ENCODE results near the gene SMAD4. TPM values are rescaled to one million over a fixed set of nuclear protein-coding genes. Genes with fewer than 3 reads are reported as not detected.

SMAD4 gene
- total RNA-seq, 2 experiments from 2014 or later, result 80.3 to 83.8 TPM

- peak overlapping the region; percentile 83 for H3K27ac Mint-ChIP-seq
- H3K36me3 Mint-ChIP-seq (ENCODE audit: low read depth), result peaks cover 50% of the 10 kb centered on the region
- H3K4me1 Mint-ChIP-seq, result peaks cover 71% of the 10 kb centered on the region
- no peaks in the 10 kb centered on the region for H3K9me3 Mint-ChIP-seq
- H3K4me3 Mint-ChIP-seq, result peak overlapping the region; percentile 98
- no peaks in the 10 kb centered on the region for H3K27me3 Mint-ChIP-seq
- CTCF ChIA-PET, result interaction anchor here (0.7 to 3.2 kb wide), 9 partner anchors 10 to 210 kb away, joined by 3 to 12 read pairs (median 4); partner anchors contain the start of gene ME2
- POLR2A ChIA-PET, result interaction anchor here (1.0 to 6.4 kb wide), 25 partner anchors 8 to 210 kb away, joined by 3 to 120 read pairs (median 6); partner anchors contain the start of genes ELAC1, ME2, MEX3C and MRO
- DNase-seq, result peak; percentile 69
Observed at GRCh38 chr18:51030537-51031258, 685 bp downstream of the SMAD4 start.

GRCh38 chr18:51032193-51032592 lies 2.2 kb downstream of the SMAD4 start:
- ChIA-PET CTCF (interaction anchor here (1.2 to 1.5 kb wide), 4 partner anchors 9 to 65 kb away, joined by 3 to 5 read pairs (median 4); partner anchors contain the start of gene ELAC1), POLR2A (interaction anchor here (0.5 to 6.4 kb wide), 7 partner anchors 12 to 180 kb away, joined by 3 to 120 read pairs (median 33); partner anchors contain the start of genes ELAC1, ME2 and MEX3C)
- peak overlapping the region; percentile 47 for H3K27ac Mint-ChIP-seq

GRCh38 chr18:51037230-51037629 lies 7.2 kb downstream of the SMAD4 start:
- H3K27me3 Mint-ChIP-seq, result no peaks in the 10 kb centered on the region
- ChIA-PET POLR2A (interaction anchor here (0.6 to 2.8 kb wide), 3 partner anchors 7 to 159 kb away, joined by 3 to 25 read pairs (median 4); partner anchors contain the start of genes ME2 and SMAD4), CTCF (interaction anchor here (1.6 kb wide), 1 partner anchor 14 kb away, joined by 5 read pairs; no protein-coding TSS in a partner anchor)
- no peak overlapping the region for H3K4me3 Mint-ChIP-seq
- H3K9me3 Mint-ChIP-seq, result no peaks in the 10 kb centered on the region
- peaks cover 70% of the 10 kb centered on the region for H3K4me1 Mint-ChIP-seq
- no peak for DNase-seq
- peaks cover 40% of the 10 kb centered on the region for H3K36me3 Mint-ChIP-seq (ENCODE audit: low read depth)
- H3K27ac Mint-ChIP-seq, result no peak overlapping the region

More at GRCh38 chr18:51032193-51032592, 2.2 kb downstream of the SMAD4 start:
- no peak for DNase-seq
- H3K4me1 Mint-ChIP-seq, result peaks cover 76% of the 10 kb centered on the region
- peaks cover 52% of the 10 kb centered on the region for H3K36me3 Mint-ChIP-seq (ENCODE audit: low read depth)
- H3K27me3 Mint-ChIP-seq, result no peaks in the 10 kb centered on the region
- peak overlapping the region; percentile 98 for H3K4me3 Mint-ChIP-seq
- H3K9me3 Mint-ChIP-seq, result no peaks in the 10 kb centered on the region

- Mint-ChIP-seq H3K27ac (no peak overlapping the region), H3K9me3 (no peaks in the 10 kb centered on the region), H3K27me3 (no peaks in the 10 kb centered on the region), H3K36me3 (ENCODE audit: low read depth) (peaks cover 33% of the 10 kb centered on the region), H3K4me3 (no peak overlapping the region), H3K4me1 (peaks cover 65% of the 10 kb centered on the region)
- DNase-seq, result no peak
- ChIA-PET POLR2A (interaction anchor here (1.1 to 2.8 kb wide), 3 partner anchors 8 to 160 kb away, joined by 4 to 25 read pairs (median 4); partner anchors contain the start of genes ELAC1, ME2 and SMAD4), CTCF (interaction anchor here (1.0 kb wide), 1 partner anchor 14 kb away, joined by 3 read pairs; no protein-coding TSS in a partner anchor)
Observed at GRCh38 chr18:51038110-51038509, 8.1 kb downstream of the SMAD4 start.

GRCh38 chr18:51039138-51040112 lies 9.4 kb downstream of the SMAD4 start:
- Mint-ChIP-seq H3K36me3 (ENCODE audit: low read depth) (peaks cover 26% of the 10 kb centered on the region), H3K4me1 (peaks cover 56% of the 10 kb centered on the region), H3K27ac (no peak overlapping the region), H3K9me3 (no peaks in the 10 kb centered on the region), H3K4me3 (no peak overlapping the region), H3K27me3 (no peaks in the 10 kb centered on the region)
- DNase-seq, result no peak
- CTCF ChIA-PET, result interaction anchor here (1.5 kb wide), 1 partner anchor 12 kb away, joined by 5 read pairs; no protein-coding TSS in a partner anchor
- POLR2A ChIA-PET, result interaction anchor here (0.9 to 2.8 kb wide), 3 partner anchors 9 to 71 kb away, joined by 3 to 25 read pairs (median 4); partner anchors contain the start of genes ELAC1 and SMAD4

GRCh38 chr18:51041677-51042352 lies 11.8 kb downstream of the SMAD4 start:
- no peaks in the 10 kb centered on the region for H3K9me3 Mint-ChIP-seq
- peaks cover 15% of the 10 kb centered on the region for H3K36me3 Mint-ChIP-seq (ENCODE audit: low read depth)
- H3K27ac Mint-ChIP-seq, result no peak overlapping the region
- no peak for DNase-seq
- ChIA-PET POLR2A (interaction anchor here (1.0 to 4.4 kb wide), 2 partner anchors 9 to 11 kb away, joined by 4 to 25 read pairs; partner anchors contain the start of gene SMAD4), CTCF (interaction anchor here (1.1 to 1.7 kb wide), 2 partner anchors 9 to 10 kb away, joined by 5 to 12 read pairs; no protein-coding TSS in a partner anchor)
- H3K4me1 Mint-ChIP-seq, result peaks cover 49% of the 10 kb centered on the region
- no peaks in the 10 kb centered on the region for H3K27me3 Mint-ChIP-seq
- H3K4me3 Mint-ChIP-seq, result no peak overlapping the region

- ChIA-PET CTCF (interaction anchor here (0.6 to 1.1 kb wide), 2 partner anchors 9 to 225 kb away, joined by 3 read pairs; partner anchors contain the start of gene MRO), POLR2A (interaction anchor here (4.4 kb wide), 1 partner anchor 14 kb away, joined by 25 read pairs; the partner anchor contains the start of gene SMAD4)
- Mint-ChIP-seq H3K4me3 (no peak overlapping the region), H3K27ac (no peak overlapping the region), H3K36me3 (ENCODE audit: low read depth) (peaks cover 26% of the 10 kb centered on the region), H3K9me3 (no peaks in the 10 kb centered on the region), H3K4me1 (peaks cover 28% of the 10 kb centered on the region), H3K27me3 (no peaks in the 10 kb centered on the region)
- DNase-seq, result no peak
Observed at GRCh38 chr18:51044928-51045585, 15.0 kb downstream of the SMAD4 start.

- POLR2A ChIA-PET, result no interaction called here
Observed at GRCh38 chr18:51048190-51048589, 18.2 kb downstream of the SMAD4 start.

GRCh38 chr18:51049137-51049536 lies 19.1 kb downstream of the SMAD4 start:
- Mint-ChIP-seq H3K27me3 (no peaks in the 10 kb centered on the region), H3K9me3 (no peaks in the 10 kb centered on the region), H3K36me3 (ENCODE audit: low read depth) (peaks cover 35% of the 10 kb centered on the region), H3K4me1 (peaks cover 35% of the 10 kb centered on the region), H3K4me3 (no peak overlapping the region), H3K27ac (no peak overlapping the region)
- ChIA-PET CTCF (interaction anchor here (1.0 to 3.3 kb wide), 3 partner anchors 17 to 229 kb away, joined by 4 to 27 read pairs (median 5); partner anchors contain the start of gene MRO), POLR2A (interaction anchor here (1.5 kb wide), 1 partner anchor 19 kb away, joined by 7 read pairs; the partner anchor contains the start of gene SMAD4)
- DNase-seq, result no peak

More at GRCh38 chr18:51048190-51048589, 18.2 kb downstream of the SMAD4 start:
- no peak overlapping the region for H3K4me3 Mint-ChIP-seq
- CTCF ChIA-PET, result interaction anchor here (1.1 kb wide), 1 partner anchor 227 kb away, joined by 3 read pairs; no protein-coding TSS in a partner anchor
- no peak overlapping the region for H3K27ac Mint-ChIP-seq
- no peaks in the 10 kb centered on the region for H3K9me3 Mint-ChIP-seq
- no peaks in the 10 kb centered on the region for H3K27me3 Mint-ChIP-seq
- DNase-seq, result no peak
- peaks cover 30% of the 10 kb centered on the region for H3K36me3 Mint-ChIP-seq (ENCODE audit: low read depth)
- peaks cover 26% of the 10 kb centered on the region for H3K4me1 Mint-ChIP-seq

GRCh38 chr18:51051105-51051712 lies 21.2 kb downstream of the SMAD4 start:
- H3K27me3 Mint-ChIP-seq, result no peaks in the 10 kb centered on the region
- H3K9me3 Mint-ChIP-seq, result no peaks in the 10 kb centered on the region
- DNase-seq, result no peak
- H3K36me3 Mint-ChIP-seq (ENCODE audit: low read depth), result peaks cover 43% of the 10 kb centered on the region
- ChIA-PET POLR2A (interaction anchor here (1.4 to 1.7 kb wide), 4 partner anchors 10 to 230 kb away, joined by 3 to 8 read pairs (median 6); partner anchors contain the start of genes ME2 and SMAD4), CTCF (interaction anchor here (0.6 to 3.3 kb wide), 21 partner anchors 8 to 245 kb away, joined by 3 to 27 read pairs (median 4); partner anchors contain the start of genes ELAC1, ME2, MRO and SMAD4)
- no peak overlapping the region for H3K4me3 Mint-ChIP-seq
- peaks cover 28% of the 10 kb centered on the region for H3K4me1 Mint-ChIP-seq
- peak overlapping the region; percentile 44 for H3K27ac Mint-ChIP-seq

Data from activated CD4-positive, alpha-beta memory T cell treated with anti-CD3 and anti-CD28 coated beads, Interleukin-2, amount 10 ng/mL, durations not matched to agents 7 days and 5 days (primary cell).